ENCODE data around the gene GREB1.

Gene GREB1

GRCh38 chr2:11507517-11507916, 26.3 kb upstream of the GREB1 start:
- FAIRE-seq (no peak), DNase-seq (ENCODE audit: insufficient read length, low spot score) (no peak)

- DNase-seq (ENCODE audit: insufficient read length, low spot score): no peak
- no peak for FAIRE-seq
Measured at GRCh38 chr2:11508279-11508678, 25.6 kb upstream of the GREB1 start.

- DNase-seq (ENCODE audit: insufficient read length, low spot score) (no peak), FAIRE-seq (no peak)
Measured at GRCh38 chr2:11509657-11510360, 24.0 kb upstream of the GREB1 start.

GRCh38 chr2:11512431-11512830, 21.4 kb upstream of the GREB1 start:
- no peak for DNase-seq (ENCODE audit: insufficient read length, low spot score)
- FAIRE-seq: no peak

GRCh38 chr2:11513319-11513718, 20.5 kb upstream of the GREB1 start:
- FAIRE-seq: no peak

GRCh38 chr2:11514081-11514730, 19.6 kb upstream of the GREB1 start:
- no peak for FAIRE-seq
- DNase-seq (ENCODE audit: insufficient read length, low spot score): no peak

More at GRCh38 chr2:11513319-11513718, 20.5 kb upstream of the GREB1 start:
- no peak for DNase-seq (ENCODE audit: insufficient read length, low spot score)

- no peak for FAIRE-seq
- DNase-seq (ENCODE audit: insufficient read length, low spot score): no peak
Measured at GRCh38 chr2:11514904-11515303, 18.9 kb upstream of the GREB1 start.

- FAIRE-seq: no peak
- DNase-seq (ENCODE audit: insufficient read length, low spot score): no peak
Measured at GRCh38 chr2:11515490-11515981, 18.3 kb upstream of the GREB1 start.

GRCh38 chr2:11516984-11517648, 16.7 kb upstream of the GREB1 start:
- no peak for FAIRE-seq
- no peak for DNase-seq (ENCODE audit: insufficient read length, low spot score)

GRCh38 chr2:11517906-11518305, 15.9 kb upstream of the GREB1 start:
- no peak for FAIRE-seq
- DNase-seq (ENCODE audit: insufficient read length, low spot score): no peak

GRCh38 chr2:11520092-11520693, 13.7 kb upstream of the GREB1 start:
- DNase-seq (ENCODE audit: insufficient read length, low spot score) (no peak), FAIRE-seq (no peak)

GRCh38 chr2:11521775-11522174, 12.1 kb upstream of the GREB1 start:
- DNase-seq (ENCODE audit: insufficient read length, low spot score): no peak
- no peak for FAIRE-seq

- DNase-seq (ENCODE audit: insufficient read length, low spot score): no peak
- no peak for FAIRE-seq
Measured at GRCh38 chr2:11524470-11524869, 9.4 kb upstream of the GREB1 start.

- no peak for DNase-seq (ENCODE audit: insufficient read length, low spot score)
- no peak for FAIRE-seq
Measured at GRCh38 chr2:11525762-11526161, 8.1 kb upstream of the GREB1 start.

GRCh38 chr2:11527001-11527400, 6.8 kb upstream of the GREB1 start:
- DNase-seq (ENCODE audit: insufficient read length, low spot score): no peak
- FAIRE-seq: no peak

GRCh38 chr2:11528228-11528627, 5.6 kb upstream of the GREB1 start:
- FAIRE-seq (no peak), DNase-seq (ENCODE audit: insufficient read length, low spot score) (no peak)

- FAIRE-seq (no peak), DNase-seq (ENCODE audit: insufficient read length, low spot score) (no peak)
Measured at GRCh38 chr2:11530864-11531465, 2.9 kb upstream of the GREB1 start.

- DNase-seq (ENCODE audit: insufficient read length, low spot score) (no peak), FAIRE-seq (no peak)
Measured at GRCh38 chr2:11532416-11533055, 1.3 kb upstream of the GREB1 start.

GRCh38 chr2:11534071-11534745, 363 bp downstream of the GREB1 start:
- FAIRE-seq (no peak), DNase-seq (ENCODE audit: insufficient read length, low spot score) (no peak)

All from GM19239 (cell line).